Measurements from ENCODE around the gene FRY. TPM values are rescaled to one million over a fixed set of nuclear protein-coding genes. Genes with fewer than 3 reads are reported as not detected.

FRY gene
- total and polyA plus RNA-seq, 2 donors (not counting 1 experiment from before 2014, with no cell fraction given), result 2.3 to 6.3 TPM

- no peak overlapping the region for H3K4me3 ChIP-seq (ENCODE audit: control extremely low read depth in 1 of 5, extremely low read depth in 1 of 5, insufficient read depth in 1 of 5, low read depth in 2 of 5, low read length in 4 of 5)
- no peaks in the 10 kb centered on the region for H3K36me3 ChIP-seq (replicated peaks in 1 of 2; ENCODE audit: control extremely low read depth in 1 of 2, control insufficient read depth in 1 of 2, extremely low read depth in 1 of 2, insufficient read depth in 2 of 2, low read length in 1 of 2)
- H3K4me1 Mint-ChIP-seq, result no peaks in the 10 kb centered on the region
- ATAC-seq (ENCODE audit: low read depth) (no peak), DNase-seq (no peak)
- no peaks in the 10 kb centered on the region for H4K20me1 ChIP-seq (ENCODE audit: control insufficient read depth, insufficient read depth, low read length, poor library complexity, severe bottlenecking)
- WGBS (ENCODE audit: insufficient coverage), result 86% methylated on average over 4 of the region's 5 CpGs
- H3K9me3 ChIP-seq (ENCODE audit: control extremely low read depth in 1 of 3, control insufficient read depth in 2 of 3, insufficient read depth in 1 of 3, low read length in 2 of 3), result no peaks in the 10 kb centered on the region
- ChIA-PET CTCF (no interaction called here), POLR2A (no interaction called here)
- no peaks in the 10 kb centered on the region for H3K79me2 ChIP-seq (ENCODE audit: control insufficient read depth, insufficient read depth, low read length)
- TF ChIP-seq CTCF (IDR thresholded peaks at IDR 0.05) (no peak), EZH2 (IDR thresholded peaks at IDR 0.05; ENCODE audit: borderline replicate concordance, insufficient read depth, low read depth, low read length, poor library complexity, severe bottlenecking) (no peak)
- no peaks in the 10 kb centered on the region for H3K4me1 ChIP-seq (ENCODE audit: control insufficient read depth in 2 of 2, insufficient read depth in 2 of 2, low read length in 2 of 2)
- no peak overlapping the region for H3K9ac ChIP-seq (ENCODE audit: low read length)
- intact Hi-C loops (cut with micrococcal nuclease), result no loop called here
- H3K4me2 ChIP-seq (replicated peaks; ENCODE audit: low read depth, low read length, poor library complexity, severe bottlenecking), result no peak overlapping the region
- no peaks in the 10 kb centered on the region for H3K27me3 ChIP-seq (replicated peaks in 1 of 4; ENCODE audit: control extremely low read depth in 1 of 4, control insufficient read depth in 3 of 4, insufficient read depth in 4 of 4, low read length in 3 of 4)
- H3K27ac ChIP-seq (ENCODE audit: low read length in 2 of 2), result no peak overlapping the region
- no peaks in the 10 kb centered on the region for H3K9me3 Mint-ChIP-seq (ENCODE audit: insufficient read depth)
- no peak overlapping the region for H3K4me3 Mint-ChIP-seq
- no peak overlapping the region for H2AFZ ChIP-seq (ENCODE audit: insufficient read depth, low read depth, low read length, poor library complexity, severe bottlenecking)
- no peak overlapping the region for H3K27ac Mint-ChIP-seq
- H3K27me3 Mint-ChIP-seq, result no peaks in the 10 kb centered on the region
These were observed 36.7 kb downstream of the FRY start for GRCh38 chr13:32068255-32068654.

DNA sequence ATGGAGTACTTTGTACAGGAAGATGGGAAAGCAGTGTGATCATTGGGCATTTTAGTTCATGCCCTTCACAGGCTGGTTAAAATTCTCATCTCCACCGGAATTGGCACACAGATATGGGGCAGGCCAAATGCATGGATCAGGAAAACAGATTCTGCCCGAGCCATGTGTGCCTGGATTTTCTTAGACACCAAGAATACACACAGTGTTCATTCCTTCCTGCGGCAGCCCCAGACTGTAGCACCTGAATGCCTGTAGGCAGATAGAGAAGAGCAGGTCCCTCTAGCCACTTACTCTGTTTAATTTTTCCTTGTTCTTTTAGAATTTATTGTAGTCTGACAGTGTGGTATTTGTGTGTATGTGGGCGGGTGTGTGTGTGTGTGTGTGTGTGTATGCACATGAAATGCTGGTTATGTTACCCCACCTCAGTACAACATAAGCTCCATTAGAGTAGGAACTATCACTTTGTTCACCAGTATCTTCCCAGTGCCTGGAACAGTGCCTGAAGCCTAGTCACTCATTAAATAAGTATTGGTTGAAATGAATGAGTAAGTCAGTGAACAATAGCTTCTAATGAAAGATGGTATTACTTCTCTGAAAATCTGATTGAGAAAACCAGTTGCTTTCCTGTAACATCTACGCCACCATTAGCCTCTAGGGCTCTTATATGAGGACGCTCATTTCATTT lies 41.7 kb downstream of the FRY start:
- POLR2A ChIA-PET, result no interaction called here
- intact Hi-C loops (cut with micrococcal nuclease), result no loop called here
- DNase-seq (no peak), ATAC-seq (ENCODE audit: low read depth) (no peak)
- no peaks in the 10 kb centered on the region for H3K4me1 ChIP-seq (ENCODE audit: control insufficient read depth in 2 of 2, insufficient read depth in 2 of 2, low read length in 2 of 2)
- CTCF ChIA-PET, result no interaction called here
- no peak overlapping the region for H3K4me2 ChIP-seq (replicated peaks; ENCODE audit: low read depth, low read length, poor library complexity, severe bottlenecking)
- no peak overlapping the region for H3K4me3 Mint-ChIP-seq
- H3K36me3 ChIP-seq (replicated peaks in 1 of 2; ENCODE audit: control extremely low read depth in 1 of 2, control insufficient read depth in 1 of 2, extremely low read depth in 1 of 2, insufficient read depth in 2 of 2, low read length in 1 of 2), result no peaks in the 10 kb centered on the region
- no peak overlapping the region for H3K27ac Mint-ChIP-seq
- no peak overlapping the region for H3K27ac ChIP-seq (ENCODE audit: low read length in 2 of 2)
- H3K4me3 ChIP-seq (ENCODE audit: control extremely low read depth in 1 of 5, extremely low read depth in 1 of 5, insufficient read depth in 1 of 5, low read depth in 2 of 5, low read length in 4 of 5), result no peak overlapping the region
- H3K9me3 Mint-ChIP-seq (ENCODE audit: insufficient read depth), result no peaks in the 10 kb centered on the region
- H4K20me1 ChIP-seq (ENCODE audit: control insufficient read depth, insufficient read depth, low read length, poor library complexity, severe bottlenecking), result no peaks in the 10 kb centered on the region
- no peaks in the 10 kb centered on the region for H3K79me2 ChIP-seq (ENCODE audit: control insufficient read depth, insufficient read depth, low read length)
- H3K27me3 Mint-ChIP-seq, result no peaks in the 10 kb centered on the region
- H2AFZ ChIP-seq (ENCODE audit: insufficient read depth, low read depth, low read length, poor library complexity, severe bottlenecking), result no peak overlapping the region
- H3K27me3 ChIP-seq (replicated peaks in 1 of 4; ENCODE audit: control extremely low read depth in 1 of 4, control insufficient read depth in 3 of 4, insufficient read depth in 4 of 4, low read length in 3 of 4), result no peaks in the 10 kb centered on the region
- TF ChIP-seq CTCF (IDR thresholded peaks at IDR 0.05), result no peak
- TF ChIP-seq EZH2 (IDR thresholded peaks at IDR 0.05; ENCODE audit: borderline replicate concordance, insufficient read depth, low read depth, low read length, poor library complexity, severe bottlenecking), result no peak
- 90% methylated on average over 3 of the region's 6 CpGs for whole genome bisulfite sequencing (ENCODE audit: insufficient coverage)
- no peak overlapping the region for H3K9ac ChIP-seq (ENCODE audit: low read length)
- no peaks in the 10 kb centered on the region for H3K4me1 Mint-ChIP-seq
- H3K9me3 ChIP-seq (ENCODE audit: control extremely low read depth in 1 of 3, control insufficient read depth in 2 of 3, insufficient read depth in 1 of 3, low read length in 2 of 3), result no peaks in the 10 kb centered on the region

Data from B cell (primary cell).